ENCODE data around the gene WWTR1. TPM values are rescaled to one million over a fixed set of nuclear protein-coding genes. Genes with fewer than 3 reads are reported as not detected.
A peak's percentile ranks its signal among the peaks of the same experiment; 100 is the strongest.

WWTR1 gene
- total RNA-seq, result 93.2 to 98.0 TPM (median 97.4 TPM) in 3 replicates

DNA sequence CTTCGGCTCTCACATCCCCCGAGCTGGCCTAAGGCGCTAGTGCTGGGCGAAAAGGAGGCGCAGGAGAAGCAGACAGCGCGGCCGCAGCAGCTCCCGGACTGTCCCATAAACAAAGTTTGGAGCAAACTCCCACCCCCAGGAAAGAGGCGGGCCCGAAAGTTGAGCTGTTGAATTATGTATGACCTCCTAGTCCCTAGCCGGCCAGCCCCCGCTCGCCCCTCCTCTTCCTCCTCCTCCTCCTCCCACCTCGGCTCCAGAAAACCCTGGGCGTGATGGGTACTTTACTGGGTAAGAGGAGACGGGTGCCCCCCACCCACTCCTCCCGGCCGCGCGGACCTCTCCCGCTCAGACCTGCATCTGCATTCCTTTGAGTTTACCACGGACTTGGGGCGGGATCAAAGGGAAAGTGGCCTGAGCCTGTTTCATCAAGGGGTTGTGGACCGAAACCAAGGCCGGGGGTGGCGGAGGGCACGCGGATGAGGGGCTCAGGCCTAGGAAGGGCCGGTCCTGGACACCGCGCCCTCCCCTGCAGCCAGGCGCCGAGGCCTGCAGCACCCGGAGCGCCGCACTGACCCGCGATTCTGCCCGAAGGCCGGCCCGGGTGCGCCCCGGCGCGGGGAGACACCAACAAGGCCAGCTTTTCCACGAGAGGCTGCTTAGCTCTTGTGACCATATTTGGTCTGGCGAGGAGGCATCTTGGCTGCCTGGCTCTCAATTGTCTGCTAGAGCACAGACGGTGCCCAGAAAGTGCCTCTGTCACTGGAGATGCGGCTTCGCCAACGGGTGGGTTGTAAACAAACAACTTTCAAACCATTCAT, at the start of gene WWTR1:
WWTR1 (minus strand) TSS at position 100 of the 818 bp plus-strand sequence. CDS start 719 bp downstream, outside the sequence.
- TF ChIP-seq, protein P1, sequence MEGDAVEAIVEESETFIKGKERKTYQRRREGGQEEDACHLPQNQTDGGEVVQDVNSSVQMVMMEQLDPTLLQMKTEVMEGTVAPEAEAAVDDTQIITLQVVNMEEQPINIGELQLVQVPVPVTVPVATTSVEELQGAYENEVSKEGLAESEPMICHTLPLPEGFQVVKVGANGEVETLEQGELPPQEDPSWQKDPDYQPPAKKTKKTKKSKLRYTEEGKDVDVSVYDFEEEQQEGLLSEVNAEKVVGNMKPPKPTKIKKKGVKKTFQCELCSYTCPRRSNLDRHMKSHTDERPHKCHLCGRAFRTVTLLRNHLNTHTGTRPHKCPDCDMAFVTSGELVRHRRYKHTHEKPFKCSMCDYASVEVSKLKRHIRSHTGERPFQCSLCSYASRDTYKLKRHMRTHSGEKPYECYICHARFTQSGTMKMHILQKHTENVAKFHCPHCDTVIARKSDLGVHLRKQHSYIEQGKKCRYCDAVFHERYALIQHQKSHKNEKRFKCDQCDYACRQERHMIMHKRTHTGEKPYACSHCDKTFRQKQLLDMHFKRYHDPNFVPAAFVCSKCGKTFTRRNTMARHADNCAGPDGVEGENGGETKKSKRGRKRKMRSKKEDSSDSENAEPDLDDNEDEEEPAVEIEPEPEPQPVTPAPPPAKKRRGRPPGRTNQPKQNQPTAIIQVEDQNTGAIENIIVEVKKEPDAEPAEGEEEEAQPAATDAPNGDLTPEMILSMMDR (IDR thresholded peaks at IDR 0.05; ENCODE audit: unreplicated experiment), result no peak
- peaks cover 59% of the 10 kb centered on the region for H3K4me1 Mint-ChIP-seq
- no peaks in the 10 kb centered on the region for H3K27me3 Mint-ChIP-seq (ENCODE audit: low read depth)
- no peaks in the 10 kb centered on the region for H3K9me3 Mint-ChIP-seq
- peak; percentile 73 to 82 for DNase-seq (ENCODE audit: low spot score in 2 of 2, unreplicated experiment in 2 of 2)
- peaks cover 9% of the 10 kb centered on the region for H3K36me3 Mint-ChIP-seq
- peak within 1 kb of the TSS; percentile 100 for H3K27ac Mint-ChIP-seq
- peak within 1 kb of the TSS; percentile 92 for H3K4me3 Mint-ChIP-seq

DNA sequence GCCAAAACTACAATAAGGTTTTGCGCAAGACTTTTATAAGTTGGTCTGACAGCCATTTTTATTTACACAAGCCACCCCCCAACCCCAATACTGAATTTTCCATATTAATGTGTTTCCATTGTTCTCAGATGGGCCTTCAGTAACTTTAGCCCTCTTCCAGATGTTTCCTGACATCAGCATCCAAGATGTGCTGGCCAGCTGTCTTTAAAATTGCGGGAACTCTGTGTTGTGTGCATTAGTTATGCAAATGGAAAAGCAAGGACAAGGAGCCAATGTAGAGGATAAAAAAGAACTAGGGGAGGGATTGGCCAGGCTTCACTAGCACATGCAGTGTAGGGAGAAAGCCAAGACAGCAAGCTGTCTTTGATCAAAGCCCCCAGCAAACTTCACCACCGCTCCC, 49.1 kb upstream of the WWTR1 start:
- TF ChIP-seq, protein P1 (IDR thresholded peaks at IDR 0.05; ENCODE audit: unreplicated experiment), result no peak
- Mint-ChIP-seq H3K9me3 (no peaks in the 10 kb centered on the region), H3K4me1 (peaks cover 3% of the 10 kb centered on the region), H3K4me3 (no peak overlapping the region), H3K27me3 (ENCODE audit: low read depth) (no peaks in the 10 kb centered on the region), H3K27ac (peak overlapping the region; percentile 21), H3K36me3 (no peaks in the 10 kb centered on the region)
- no peak for DNase-seq (ENCODE audit: low spot score in 2 of 2, unreplicated experiment in 2 of 2)

DNA sequence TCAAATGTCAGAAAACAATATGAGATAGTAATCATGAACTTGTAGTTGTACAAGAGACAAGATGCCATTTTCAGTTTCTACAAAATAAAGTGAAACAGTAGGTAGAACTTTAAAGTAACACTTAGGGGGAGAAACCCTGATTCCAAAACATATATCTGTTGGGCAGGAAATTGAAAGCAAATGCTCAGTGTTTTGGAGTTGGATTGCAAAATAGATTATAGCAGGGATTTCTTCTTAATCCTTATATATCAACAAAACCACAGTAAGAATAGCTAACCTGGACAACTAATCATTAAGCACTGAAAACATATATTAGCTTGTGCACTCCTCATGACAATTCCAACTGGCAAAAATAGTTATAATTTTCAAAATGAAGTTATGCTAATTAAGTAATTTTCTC, 47.6 kb upstream of the WWTR1 start:
- TF ChIP-seq, protein P1 (IDR thresholded peaks at IDR 0.05; ENCODE audit: unreplicated experiment), result no peak
- no peak overlapping the region for H3K27ac Mint-ChIP-seq
- DNase-seq (ENCODE audit: low spot score in 2 of 2, unreplicated experiment in 2 of 2), result no peak
- no peaks in the 10 kb centered on the region for H3K9me3 Mint-ChIP-seq
- no peaks in the 10 kb centered on the region for H3K36me3 Mint-ChIP-seq
- H3K27me3 Mint-ChIP-seq (ENCODE audit: low read depth), result no peaks in the 10 kb centered on the region
- H3K4me1 Mint-ChIP-seq, result peaks cover 4% of the 10 kb centered on the region
- no peak overlapping the region for H3K4me3 Mint-ChIP-seq

GRCh38 chr3:149703466-149703865, 45.6 kb upstream of the WWTR1 start:
- peaks cover 3% of the 10 kb centered on the region for H3K36me3 Mint-ChIP-seq
- peaks cover 4% of the 10 kb centered on the region for H3K4me1 Mint-ChIP-seq
- H3K27ac Mint-ChIP-seq, result peak overlapping the region; percentile 54
- H3K4me3 Mint-ChIP-seq, result no peak overlapping the region
- no peaks in the 10 kb centered on the region for H3K27me3 Mint-ChIP-seq (ENCODE audit: low read depth)
- DNase-seq (ENCODE audit: low spot score in 2 of 2, unreplicated experiment in 2 of 2), result no peak
- TF ChIP-seq, protein P1 (IDR thresholded peaks at IDR 0.05; ENCODE audit: unreplicated experiment), result no peak
- peaks cover 5% of the 10 kb centered on the region for H3K9me3 Mint-ChIP-seq

DNA sequence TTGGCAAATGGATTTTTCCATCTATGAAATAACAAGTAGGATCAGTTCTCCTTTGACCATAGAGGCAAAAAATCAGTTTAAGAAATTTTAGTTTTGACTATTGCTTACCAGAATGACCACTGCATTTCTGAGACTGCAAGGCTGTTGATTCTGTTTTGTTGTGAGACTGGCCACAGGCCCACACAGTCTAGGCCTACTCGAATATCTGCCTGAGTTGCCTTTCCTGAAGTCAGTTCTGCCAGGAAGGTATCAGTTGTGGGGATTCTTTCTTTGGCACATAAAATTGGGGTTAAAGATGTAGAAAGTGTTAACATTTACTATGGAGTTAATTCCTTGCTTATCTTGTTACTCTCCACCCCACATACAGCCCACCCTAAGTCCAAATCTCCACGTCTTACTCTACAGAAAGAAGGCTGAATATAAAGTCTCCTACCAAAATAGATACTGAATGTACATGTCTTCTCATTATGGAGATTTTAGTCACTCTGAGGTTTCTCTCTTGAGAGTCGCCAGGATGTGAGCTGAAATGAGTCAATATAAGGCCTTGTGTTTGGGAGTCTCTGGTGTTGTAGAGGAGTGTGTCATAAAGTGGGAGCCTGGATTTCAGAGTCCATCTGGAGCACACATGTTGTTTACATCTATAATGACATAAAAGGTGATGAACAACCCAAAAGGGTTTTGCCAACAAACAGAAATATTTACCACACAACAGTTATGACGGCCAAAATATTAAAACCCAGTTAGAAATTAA, 45.0 kb upstream of the WWTR1 start:
- DNase-seq (ENCODE audit: low spot score in 2 of 2, unreplicated experiment in 2 of 2), result no peak
- TF ChIP-seq, protein P1 (IDR thresholded peaks at IDR 0.05; ENCODE audit: unreplicated experiment), result no peak
- Mint-ChIP-seq H3K27ac (peak overlapping the region; percentile 54), H3K9me3 (peaks cover 11% of the 10 kb centered on the region), H3K4me3 (no peak overlapping the region), H3K4me1 (peaks cover 4% of the 10 kb centered on the region), H3K27me3 (ENCODE audit: low read depth) (no peaks in the 10 kb centered on the region), H3K36me3 (peaks cover 3% of the 10 kb centered on the region)
